ENCODE data around the gene PROZ. TPM values are rescaled to one million over a fixed set of nuclear protein-coding genes. Genes with fewer than 3 reads are reported as not detected.

Gene PROZ
- total and polyA plus RNA-seq, 9 of the 15 experiments (the other 6 are each of a cell fraction or from before 2014, with no cell fraction given), result not detected

DNA sequence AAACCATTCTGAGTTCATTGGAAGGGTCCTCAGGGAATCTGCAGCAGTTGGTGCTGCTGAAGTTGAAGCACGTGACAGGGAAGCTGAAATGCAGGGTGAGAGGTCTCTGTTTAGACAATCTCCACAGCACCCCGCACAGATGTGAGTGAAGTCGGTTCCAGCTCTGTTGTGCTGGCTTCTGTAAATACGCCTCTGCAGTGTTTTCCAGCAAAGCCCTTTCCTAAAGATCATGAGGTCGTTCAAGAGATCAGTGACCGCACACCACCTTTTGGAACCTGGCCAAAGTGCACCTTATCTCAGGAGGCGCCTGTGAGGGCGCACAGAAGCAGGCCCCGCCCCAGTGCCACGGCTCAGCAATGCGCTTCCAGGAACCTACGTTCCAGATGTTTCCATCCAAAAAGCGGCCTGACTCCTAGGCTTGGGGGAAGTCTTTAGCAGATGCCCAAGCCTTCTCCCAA is 61.7 kb downstream of the PROZ start (continued):
- TF ChIP-seq, protein P1, sequence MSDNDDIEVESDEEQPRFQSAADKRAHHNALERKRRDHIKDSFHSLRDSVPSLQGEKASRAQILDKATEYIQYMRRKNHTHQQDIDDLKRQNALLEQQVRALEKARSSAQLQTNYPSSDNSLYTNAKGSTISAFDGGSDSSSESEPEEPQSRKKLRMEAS (CRISPR knock-in tag; IDR thresholded peaks at IDR 0.05), result peak; percentile 44; the same call in 1 of the 2 replicates
- TF ChIP-seq ZNF551 (CRISPR knock-in tag; IDR thresholded peaks at IDR 0.05) (no peak), KLF13 (tag; IDR thresholded peaks at IDR 0.05; ENCODE audit: borderline replicate concordance, low read depth) (no peak), HDAC3 (IDR thresholded peaks at IDR 0.05; ENCODE audit: borderline replicate concordance, partially characterized antibody) (no peak), ZNF444 (CRISPR knock-in tag; IDR thresholded peaks at IDR 0.05) (no peak), CBX2 (IDR thresholded peaks at IDR 0.05; ENCODE audit: insufficient read depth, low read length, poor library complexity, severe bottlenecking) (no peak), FOXA3 (CRISPR knock-in tag; conservative IDR thresholded peaks at IDR 0.05 in 1 of 2, IDR thresholded peaks at IDR 0.05 in 1 of 2) (peak; percentile 24 to 51; a peak in 1 of 4 replicates), PTTG1 (tag; IDR thresholded peaks at IDR 0.05; ENCODE audit: low read depth) (no peak), SAFB2 (IDR thresholded peaks at IDR 0.05; ENCODE audit: borderline replicate concordance, low read depth, low read length, severe bottlenecking) (no peak), TOE1 (IDR thresholded peaks at IDR 0.05; ENCODE audit: borderline replicate concordance) (peak; percentile 62; the same call in 1 of the 2 replicates), TOE1 (CRISPR knock-in tag; IDR thresholded peaks at IDR 0.05; ENCODE audit: borderline replicate concordance, low read depth) (no peak), JUND (IDR thresholded peaks at IDR 0.05; ENCODE audit: borderline replicate concordance, low read depth, low read length) (peak; percentile 55), JUND (tag; IDR thresholded peaks at IDR 0.05; ENCODE audit: borderline replicate concordance, low read depth, low read length) (peak; percentile 54; the same call in 1 of the 3 replicates)
- TF ChIP-seq, protein P2, sequence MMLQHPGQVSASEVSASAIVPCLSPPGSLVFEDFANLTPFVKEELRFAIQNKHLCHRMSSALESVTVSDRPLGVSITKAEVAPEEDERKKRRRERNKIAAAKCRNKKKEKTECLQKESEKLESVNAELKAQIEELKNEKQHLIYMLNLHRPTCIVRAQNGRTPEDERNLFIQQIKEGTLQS (IDR thresholded peaks at IDR 0.05), result no peak
- TF ChIP-seq, protein P2 (CRISPR knock-in tag; conservative IDR thresholded peaks at IDR 0.05), result 0 out of 2 replicates have a peak, but pooled peaks have one; percentile 44
- TF ChIP-seq, protein P3, sequence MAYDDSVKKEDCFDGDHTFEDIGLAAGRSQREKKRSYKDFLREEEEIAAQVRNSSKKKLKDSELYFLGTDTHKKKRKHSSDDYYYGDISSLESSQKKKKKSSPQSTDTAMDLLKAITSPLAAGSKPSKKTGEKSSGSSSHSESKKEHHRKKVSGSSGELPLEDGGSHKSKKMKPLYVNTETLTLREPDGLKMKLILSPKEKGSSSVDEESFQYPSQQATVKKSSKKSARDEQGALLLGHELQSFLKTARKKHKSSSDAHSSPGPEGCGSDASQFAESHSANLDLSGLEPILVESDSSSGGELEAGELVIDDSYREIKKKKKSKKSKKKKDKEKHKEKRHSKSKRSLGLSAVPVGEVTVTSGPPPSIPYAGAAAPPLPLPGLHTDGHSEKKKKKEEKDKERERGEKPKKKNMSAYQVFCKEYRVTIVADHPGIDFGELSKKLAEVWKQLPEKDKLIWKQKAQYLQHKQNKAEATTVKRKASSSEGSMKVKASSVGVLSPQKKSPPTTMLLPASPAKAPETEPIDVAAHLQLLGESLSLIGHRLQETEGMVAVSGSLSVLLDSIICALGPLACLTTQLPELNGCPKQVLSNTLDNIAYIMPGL (CRISPR knock-in tag; IDR thresholded peaks at IDR 0.05), result no peak
- TF ChIP-seq, protein P4, sequence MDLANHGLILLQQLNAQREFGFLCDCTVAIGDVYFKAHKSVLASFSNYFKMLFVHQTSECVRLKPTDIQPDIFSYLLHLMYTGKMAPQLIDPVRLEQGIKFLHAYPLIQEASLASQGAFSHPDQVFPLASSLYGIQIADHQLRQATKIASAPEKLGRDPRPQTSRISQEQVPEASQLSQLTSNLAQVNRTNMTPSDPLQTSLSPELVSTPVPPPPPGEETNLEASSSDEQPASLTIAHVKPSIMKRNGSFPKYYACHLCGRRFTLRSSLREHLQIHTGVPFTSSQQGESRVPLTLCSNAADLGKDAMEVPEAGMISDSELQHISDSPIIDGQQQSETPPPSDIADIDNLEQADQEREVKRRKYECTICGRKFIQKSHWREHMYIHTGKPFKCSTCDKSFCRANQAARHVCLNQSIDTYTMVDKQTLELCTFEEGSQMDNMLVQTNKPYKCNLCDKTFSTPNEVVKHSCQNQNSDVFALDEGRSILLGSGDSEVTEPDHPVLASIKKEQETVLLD (IDR thresholded peaks at IDR 0.05), result no peak
- TF ChIP-seq, protein P5, sequence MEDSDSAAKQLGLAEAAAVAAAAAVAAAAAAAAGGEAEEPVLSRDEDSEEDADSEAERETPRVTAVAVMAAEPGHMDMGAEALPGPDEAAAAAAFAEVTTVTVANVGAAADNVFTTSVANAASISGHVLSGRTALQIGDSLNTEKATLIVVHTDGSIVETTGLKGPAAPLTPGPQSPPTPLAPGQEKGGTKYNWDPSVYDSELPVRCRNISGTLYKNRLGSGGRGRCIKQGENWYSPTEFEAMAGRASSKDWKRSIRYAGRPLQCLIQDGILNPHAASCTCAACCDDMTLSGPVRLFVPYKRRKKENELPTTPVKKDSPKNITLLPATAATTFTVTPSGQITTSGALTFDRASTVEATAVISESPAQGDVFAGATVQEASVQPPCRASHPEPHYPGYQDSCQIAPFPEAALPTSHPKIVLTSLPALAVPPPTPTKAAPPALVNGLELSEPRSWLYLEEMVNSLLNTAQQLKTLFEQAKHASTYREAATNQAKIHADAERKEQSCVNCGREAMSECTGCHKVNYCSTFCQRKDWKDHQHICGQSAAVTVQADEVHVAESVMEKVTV (CRISPR knock-in tag; IDR thresholded peaks at IDR 0.05), result no peak
- TF ChIP-seq, protein P6, sequence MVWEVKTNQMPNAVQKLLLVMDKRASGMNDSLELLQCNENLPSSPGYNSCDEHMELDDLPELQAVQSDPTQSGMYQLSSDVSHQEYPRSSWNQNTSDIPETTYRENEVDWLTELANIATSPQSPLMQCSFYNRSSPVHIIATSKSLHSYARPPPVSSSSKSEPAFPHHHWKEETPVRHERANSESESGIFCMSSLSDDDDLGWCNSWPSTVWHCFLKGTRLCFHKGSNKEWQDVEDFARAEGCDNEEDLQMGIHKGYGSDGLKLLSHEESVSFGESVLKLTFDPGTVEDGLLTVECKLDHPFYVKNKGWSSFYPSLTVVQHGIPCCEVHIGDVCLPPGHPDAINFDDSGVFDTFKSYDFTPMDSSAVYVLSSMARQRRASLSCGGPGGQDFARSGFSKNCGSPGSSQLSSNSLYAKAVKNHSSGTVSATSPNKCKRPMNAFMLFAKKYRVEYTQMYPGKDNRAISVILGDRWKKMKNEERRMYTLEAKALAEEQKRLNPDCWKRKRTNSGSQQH (CRISPR knock-in tag; IDR thresholded peaks at IDR 0.05), result no peak

Measured in K562 (cell line).